Gastrocnemius medialis (tissue), 4 donors: ENCODE data around the gene TXNIP. TPM values are rescaled to one million over a fixed set of nuclear protein-coding genes. Genes with fewer than 3 reads are reported as not detected.
A peak's percentile ranks its signal among the peaks of the same experiment; 100 is the strongest.

Source experiments
- ATAC-seq, 2 donors: fragments of 150-250 bp; one replicate each; pipeline ENCODE4 v1.9.1; 2016
- DNase-seq, 2 donors: peaks; one replicate each; pipeline ENCODE4 v3.0.0-alpha.2; 2019
- H3K27ac ChIP-seq, 4 donors: fragments of 200-600 bp; sonication (generic); 1 replicate in 1 of 4; 2 replicates in 3 of 4; pipeline ENCODE4 v1.5.1; 2016 to 2018; ENCODE audit warnings: mild to moderate bottlenecking in 2 of 4, moderate library complexity in 1 of 4
- H3K27me3 ChIP-seq, 3 donors: fragments of 200-600 bp; sonication (generic) in 2 of 3; 1 replicate in 1 of 3; 2 replicates in 2 of 3; pipeline versions ENCODE4 v1.5.1 to v1.6.0; 2016 to 2019; ENCODE audit warnings: mild to moderate bottlenecking in 1 of 3, moderate library complexity in 1 of 3
- H3K36me3 ChIP-seq, 2 donors: fragments of 200-600 bp; sonication (generic) in 1 of 2; one replicate each; pipeline ENCODE4 v1.5.1; 2017 to 2018
- H3K4me1 ChIP-seq, 2 donors: fragments of 200-600 bp; sonication (generic) in 1 of 2; one replicate each; pipeline ENCODE4 v1.5.1; 2016 to 2017; ENCODE audit warnings: mild to moderate bottlenecking in 2 of 2
- H3K4me3 ChIP-seq, 4 donors: fragments of 200-600 bp; sonication (generic) in 3 of 4; 1 replicate in 1 of 4; 2 replicates in 3 of 4; pipeline ENCODE4 v1.5.1; 2016 to 2019; ENCODE audit warnings: mild to moderate bottlenecking in 2 of 4
- H3K9me3 ChIP-seq, 3 donors: fragments of 200-600 bp; sonication (generic) in 2 of 3; 1 replicate in 1 of 3; 2 replicates in 2 of 3; pipeline ENCODE4 v1.5.1; 2016 to 2019
- POLR2A ChIP-seq, 2 donors: fragments of 450-650 bp; IDR thresholded peaks; one replicate each; pipeline ENCODE4 v1.6.1; 2017; ENCODE audit warnings: antibody characterized with exemption in 2 of 2, mild to moderate bottlenecking in 2 of 2, moderate library complexity in 2 of 2
- in situ Hi-C, 4 donors: fragments of 200-750 bp; cut with MboI; loops; one replicate each; pipeline versions ENCODE4 v1.15.0 to v1.8.0; 2017; ENCODE audit warnings: low sequenced_read_pairs in 4 of 4
- intact Hi-C: fragments of 100-400 bp; cut with DNase I; formaldehyde crosslinking; loops from one replicate; pipeline ENCODE4 v1.15.1; 2023; ENCODE audit warnings: low total_unique reads
- total RNA-seq, 4 donors: library from RNA; depleted of rRNA; stranded (reverse); fragments of >200 nt; gene quantifications; one replicate each; pipeline versions ENCODE4 v1.1.0 to v1.2.3, GENCODE V29; 2016
- TF ChIP-seq, protein P1 (sequence below), 5 experiments: fragments of 450-650 bp in 3 of 5; fragments of 200-600 bp in 2 of 5; sonication (generic) in 2 of 5; IDR thresholded peaks in 4 of 5; conservative IDR thresholded peaks in 1 of 5; 1 replicate in 4 of 5; 2 replicates in 1 of 5; pipeline ENCODE4 v1.5.1; 2016 to 2019; ENCODE audit warnings: antibody characterized with exemption in 5 of 5, mild to moderate bottlenecking in 3 of 5, moderate library complexity in 3 of 5

The TXNIP gene
- total RNA-seq, 4 donors from 2014 or later = 1,815 to 2,839 (median 2,202) TPM

DNA sequence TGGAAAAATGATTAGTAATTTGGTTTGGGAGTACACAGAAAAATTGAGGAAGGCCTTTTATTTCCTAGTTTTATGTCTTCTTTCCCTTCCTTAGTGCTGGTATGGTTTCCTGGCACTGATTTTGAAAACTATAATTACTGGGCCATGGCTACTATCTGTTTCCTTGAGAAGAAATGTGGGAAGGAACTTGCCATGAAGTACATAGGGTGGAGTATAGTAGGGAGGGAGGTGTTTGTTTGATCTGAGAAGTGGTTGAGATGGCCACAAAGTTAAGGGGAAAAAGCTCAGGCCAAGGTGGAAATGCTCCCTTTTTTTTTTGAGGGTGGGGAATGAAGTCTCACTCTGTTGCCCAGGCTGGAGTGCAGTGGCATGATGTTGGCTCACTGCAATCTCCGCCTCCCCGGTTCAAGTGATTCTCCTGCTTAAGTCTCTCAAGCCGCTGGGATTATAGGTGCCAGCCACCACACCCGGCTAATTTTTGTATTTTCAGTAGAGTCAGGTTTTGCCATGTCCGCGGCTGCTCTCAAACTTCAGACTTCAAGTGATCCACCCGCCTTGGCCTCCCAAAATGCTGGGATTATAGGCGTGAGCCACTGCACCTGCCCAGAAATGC, 13.9 kb upstream of the TXNIP start:
- intact Hi-C loops = no loop called here

DNA sequence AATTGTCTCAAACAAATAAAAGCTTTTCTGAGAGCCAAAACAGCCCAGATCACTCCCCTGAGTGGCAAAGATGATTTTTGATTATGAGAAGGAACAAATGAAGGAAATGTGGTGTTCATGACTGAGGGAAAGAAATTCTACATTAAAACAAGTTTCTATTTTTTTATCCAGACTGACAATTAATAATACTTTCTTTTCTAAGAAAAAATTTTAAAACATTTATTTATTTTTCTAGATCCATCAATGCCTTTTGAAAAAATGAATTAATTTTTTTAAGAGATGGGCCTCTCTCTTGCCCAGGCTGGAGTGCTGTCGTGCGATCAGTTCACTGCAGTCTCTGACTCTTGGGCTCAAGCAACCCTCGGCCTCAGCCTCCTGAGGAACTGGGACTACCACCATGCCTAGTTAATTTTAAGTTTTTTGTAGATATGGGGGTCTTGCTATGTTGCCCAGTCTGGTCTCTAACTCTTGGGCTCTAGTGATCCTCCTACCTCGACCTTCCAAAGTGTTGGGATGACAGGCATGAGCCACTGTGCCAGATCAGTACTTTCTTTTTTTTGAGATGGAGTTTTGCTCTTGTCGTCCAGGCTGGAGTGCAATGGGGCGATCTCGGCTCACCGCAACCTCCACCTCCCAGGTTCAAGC, 11.2 kb upstream of the TXNIP start:
- in situ Hi-C loops = no loop called here
- Histone ChIP-seq H3K36me3 (no peaks in the 10 kb centered on the region), H3K4me1 (peaks cover 32 to 46% of the 10 kb centered on the region in 2 donors), H3K4me3 (peak overlapping the region; percentile 8 to 34 (median 22)), H3K9me3 (no peaks in the 10 kb centered on the region), H3K27ac (peak overlapping the region; percentile 95 to 99 (median 96)), H3K27me3 (no peaks in the 10 kb centered on the region)
- ATAC-seq (no peak), DNase-seq (no peak)
- no peak for TF ChIP-seq POLR2A (IDR thresholded peaks at IDR 0.05)
- TF ChIP-seq, protein P1, sequence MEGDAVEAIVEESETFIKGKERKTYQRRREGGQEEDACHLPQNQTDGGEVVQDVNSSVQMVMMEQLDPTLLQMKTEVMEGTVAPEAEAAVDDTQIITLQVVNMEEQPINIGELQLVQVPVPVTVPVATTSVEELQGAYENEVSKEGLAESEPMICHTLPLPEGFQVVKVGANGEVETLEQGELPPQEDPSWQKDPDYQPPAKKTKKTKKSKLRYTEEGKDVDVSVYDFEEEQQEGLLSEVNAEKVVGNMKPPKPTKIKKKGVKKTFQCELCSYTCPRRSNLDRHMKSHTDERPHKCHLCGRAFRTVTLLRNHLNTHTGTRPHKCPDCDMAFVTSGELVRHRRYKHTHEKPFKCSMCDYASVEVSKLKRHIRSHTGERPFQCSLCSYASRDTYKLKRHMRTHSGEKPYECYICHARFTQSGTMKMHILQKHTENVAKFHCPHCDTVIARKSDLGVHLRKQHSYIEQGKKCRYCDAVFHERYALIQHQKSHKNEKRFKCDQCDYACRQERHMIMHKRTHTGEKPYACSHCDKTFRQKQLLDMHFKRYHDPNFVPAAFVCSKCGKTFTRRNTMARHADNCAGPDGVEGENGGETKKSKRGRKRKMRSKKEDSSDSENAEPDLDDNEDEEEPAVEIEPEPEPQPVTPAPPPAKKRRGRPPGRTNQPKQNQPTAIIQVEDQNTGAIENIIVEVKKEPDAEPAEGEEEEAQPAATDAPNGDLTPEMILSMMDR (IDR thresholded peaks at IDR 0.05 in 4 of 5, conservative IDR thresholded peaks at IDR 0.05 in 1 of 5) = no peak
- intact Hi-C loops = loop anchor here (1.0 to 2.0 kb wide), 2 partner anchors 28 to 115 kb away; no protein-coding TSS in a partner anchor

More for the DNA sequence above, 13.9 kb upstream of the TXNIP start:
- in situ Hi-C loops = loop anchor here (5.0 to 10.0 kb wide), 7 partner anchors 33 to 168 kb away; partner anchors contain the start of genes NUDT17 (in 2 of the 4) and PEX11B (in 1 of the 4)
- no peaks in the 10 kb centered on the region for H3K9me3 ChIP-seq
- no peaks in the 10 kb centered on the region for H3K27me3 ChIP-seq
- DNase-seq (no peak), ATAC-seq (no peak)
- peak overlapping the region; percentile 42 to 95 (median 62) for H3K27ac ChIP-seq
- no peaks in the 10 kb centered on the region for H3K36me3 ChIP-seq
- TF ChIP-seq, protein P1 (IDR thresholded peaks at IDR 0.05 in 4 of 5, conservative IDR thresholded peaks at IDR 0.05 in 1 of 5) = no peak
- TF ChIP-seq POLR2A (IDR thresholded peaks at IDR 0.05) = peak in 1 of 2 donors; percentile 12
- peaks cover 26 to 35% of the 10 kb centered on the region in 2 donors for H3K4me1 ChIP-seq
- no peak overlapping the region for H3K4me3 ChIP-seq

DNA sequence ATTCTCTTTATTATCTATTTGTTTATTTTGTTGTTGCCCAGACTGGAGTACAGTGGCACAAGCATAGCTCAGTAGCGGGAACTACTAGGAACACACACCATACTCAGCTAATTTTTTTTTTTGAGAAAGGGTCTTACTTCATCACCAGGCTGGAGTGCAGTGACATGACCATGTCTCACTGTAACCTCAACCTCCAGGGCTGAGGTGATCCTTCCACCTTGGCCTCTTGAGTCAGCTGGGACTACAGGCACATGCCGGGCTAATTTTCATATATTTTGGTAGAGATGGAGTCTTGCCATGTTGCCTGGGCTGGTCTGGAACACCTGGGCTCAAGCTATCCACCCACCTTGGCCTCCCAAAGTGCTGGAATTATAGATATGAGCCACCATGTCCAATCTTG, 5.3 kb upstream of the TXNIP start:
- TF ChIP-seq, protein P1 (IDR thresholded peaks at IDR 0.05 in 4 of 5, conservative IDR thresholded peaks at IDR 0.05 in 1 of 5) = no peak
- TF ChIP-seq POLR2A (IDR thresholded peaks at IDR 0.05) = no peak
- Histone ChIP-seq H3K27me3 (no peaks in the 10 kb centered on the region), H3K4me3 (peak overlapping the region in 1 of 4 donors; percentile 98), H3K36me3 (no peaks in the 10 kb centered on the region), H3K4me1 (peaks cover 37 to 60% of the 10 kb centered on the region in 2 donors), H3K27ac (peak overlapping the region; percentile 95 to 99 (median 98)), H3K9me3 (no peaks in the 10 kb centered on the region)
- in situ Hi-C loops = no loop called here
- intact Hi-C loops = no loop called here
- DNase-seq (peak; percentile 2 to 11), ATAC-seq (no peak)

DNA sequence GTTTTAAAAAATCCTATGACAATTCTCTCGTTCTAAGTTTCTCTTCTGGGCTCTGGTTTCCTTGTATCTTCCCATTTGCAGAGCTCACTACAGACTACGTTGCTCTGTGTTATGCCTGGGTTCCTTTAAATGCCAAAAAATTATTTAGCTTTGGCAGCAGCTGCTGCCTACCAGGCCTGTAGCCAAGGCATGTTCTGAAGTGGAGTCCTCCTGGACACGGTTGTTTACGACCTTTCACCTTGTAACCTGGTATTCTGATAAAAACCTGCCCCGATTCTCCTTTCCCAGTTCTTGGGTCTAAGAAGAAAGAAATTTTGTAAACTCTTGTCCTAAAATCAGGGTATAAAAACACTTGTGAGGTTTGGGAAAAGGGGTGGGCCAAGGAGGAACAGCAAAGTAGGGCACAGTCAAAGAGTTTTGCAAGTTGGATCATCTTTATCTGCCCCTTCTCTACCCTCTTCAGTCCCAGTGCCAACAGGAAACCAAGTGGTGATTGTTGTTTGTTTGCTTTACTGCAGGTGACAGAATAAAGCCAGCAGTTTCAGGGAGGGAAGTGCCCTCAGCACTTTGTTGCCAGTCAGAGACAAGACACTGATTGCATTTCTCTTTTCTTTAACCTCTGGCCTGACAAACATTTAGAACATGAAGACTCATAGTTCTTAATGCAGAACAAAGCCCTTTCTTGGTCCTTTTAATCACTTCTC, 3.1 kb upstream of the TXNIP start:
- ATAC-seq (peak; percentile 53 to 54), DNase-seq (peak; percentile 74 to 78)
- in situ Hi-C loops (no loop called here), intact Hi-C loops (loop anchor here (5.0 kb wide), 1 partner anchor 52 kb away; no protein-coding TSS in a partner anchor)
- H3K27ac ChIP-seq = peak overlapping the region; percentile 95 to 99 (median 98)
- H3K36me3 ChIP-seq = peaks cover 19% of the 10 kb centered on the region in 2 donors
- TF ChIP-seq, protein P1 (IDR thresholded peaks at IDR 0.05 in 4 of 5, conservative IDR thresholded peaks at IDR 0.05 in 1 of 5) = no peak
- peak; percentile 44 to 79 for TF ChIP-seq POLR2A (IDR thresholded peaks at IDR 0.05)
- H3K4me3 ChIP-seq = peak overlapping the region; percentile 63 to 98 (median 79)
- no peaks in the 10 kb centered on the region for H3K27me3 ChIP-seq
- no peaks in the 10 kb centered on the region for H3K9me3 ChIP-seq
- peaks cover 16 to 38% of the 10 kb centered on the region in 2 donors for H3K4me1 ChIP-seq
